GM23248 (cell line): ENCODE data around the gene KRTAP22-2. TPM values are rescaled to one million over a fixed set of nuclear protein-coding genes. Genes with fewer than 3 reads are reported as not detected.

ENCODE experiments used
- DNase-seq: peaks from one replicate; pipeline ENCODE4 v3.0.0-alpha.2; 2015
- H2AFZ ChIP-seq: fragments of 200-600 bp; sonication (generic); 2 replicates; pipeline ENCODE4 v1.6.1; 2016; ENCODE audit warnings: antibody characterized with exemption
- H3F3A ChIP-seq: fragments of 200-600 bp; sonication (generic); 2 replicates; pipeline ENCODE4 v1.6.1; 2016; ENCODE audit warnings: mild to moderate bottlenecking, antibody characterized with exemption, mixed run types; ENCODE audit not compliant: insufficient read depth
- H3K27ac ChIP-seq: fragments of 200-600 bp; sonication (generic); 2 replicates; pipeline ENCODE4 v1.5.1; 2016; ENCODE audit warnings: mild to moderate bottlenecking
- H3K27me3 ChIP-seq: fragments of 200-600 bp; sonication (generic); replicated peaks from 2 replicates; pipeline ENCODE4 v1.6.1; 2016; ENCODE audit warnings: mild to moderate bottlenecking; ENCODE audit not compliant: insufficient read depth
- H3K36me3 ChIP-seq: fragments of 200-600 bp; sonication (generic); 2 replicates; pipeline ENCODE4 v1.6.1; 2016; ENCODE audit warnings: low read depth, mild to moderate bottlenecking
- H3K4me1 ChIP-seq: fragments of 200-600 bp; sonication (generic); 2 replicates; pipeline ENCODE4 v1.6.1; 2016; ENCODE audit warnings: mild to moderate bottlenecking; ENCODE audit not compliant: insufficient read depth
- H3K4me2 ChIP-seq: fragments of 200-600 bp; sonication (generic); one replicate; pipeline ENCODE4 v1.6.1; 2016; ENCODE audit warnings: mild to moderate bottlenecking; ENCODE audit not compliant: unreplicated experiment
- H3K4me3 ChIP-seq: fragments of 200-600 bp; sonication (generic); 2 replicates; pipeline ENCODE4 v1.5.1; 2016; ENCODE audit warnings: mild to moderate bottlenecking
- H3K79me2 ChIP-seq: fragments of 200-600 bp; sonication (generic); 2 replicates; pipeline ENCODE4 v1.6.1; 2016; ENCODE audit warnings: mild to moderate bottlenecking; ENCODE audit not compliant: insufficient read depth
- H3K9ac ChIP-seq: fragments of 200-600 bp; sonication (generic); 2 replicates; pipeline ENCODE4 v1.6.1; 2016; ENCODE audit warnings: mild to moderate bottlenecking
- H3K9me2 ChIP-seq: fragments of 200-600 bp; sonication (generic); 2 replicates; pipeline ENCODE4 v1.6.1; 2016; ENCODE audit warnings: mixed run types, mild to moderate bottlenecking, moderate library complexity; ENCODE audit not compliant: insufficient read depth
- H3K9me3 ChIP-seq: fragments of 200-600 bp; sonication (generic); one replicate; pipeline ENCODE4 v1.6.1; 2017; ENCODE audit warnings: low read depth
- H4K20me1 ChIP-seq: fragments of 200-600 bp; sonication (generic); 2 replicates; pipeline ENCODE4 v1.6.0; 2016; ENCODE audit not compliant: insufficient read depth
- EZH2 ChIP-seq: fragments of 200-600 bp; sonication (generic); IDR thresholded peaks from 2 replicates; pipeline ENCODE4 v1.6.1; 2018; ENCODE audit warnings: antibody characterized with exemption, mild to moderate bottlenecking; ENCODE audit not compliant: insufficient read depth, poor library complexity, severe bottlenecking
- EZH2phosphoT487 ChIP-seq: fragments of 200-600 bp; sonication (generic); IDR thresholded peaks from 2 replicates; pipeline ENCODE4 v1.6.1; 2018; ENCODE audit warnings: antibody characterized with exemption, moderate library complexity, mild to moderate bottlenecking, low read depth; ENCODE audit not compliant: insufficient read depth
- WGBS, 2 experiments: methylation state at CpG; one replicate each; pipeline ENCODE4 v1.1.6; 2015 to 2017; ENCODE audit warnings: low lambda C conversion rate in 2 of 2, low coverage in 1 of 2; ENCODE audit errors: missing lambda C conversion rate in 2 of 2; 5-methylcytosine and 5-hydroxymethylcytosine counted together
- in situ Hi-C: fragments of 300-500 bp; cut with MboI; formaldehyde crosslinking; loops from 2 replicates; pipeline ENCODE4 v1.15.0; 2020
- polyA plus RNA-seq: library from polyadenylated mRNA; unstranded; fragments of >200 nt; fragmentation: Nextera tagmentation; extraction: Ambion mirVana; gene quantifications from 2 replicates; pipeline ENCODE4 v1.2.1, GENCODE V29; 2016
- total RNA-seq: library from RNA; depleted of rRNA; stranded (reverse); fragments of >200 nt; shearing (Covaris generic); gene quantifications from 2 replicates; pipeline ENCODE4 v1.2.3, GENCODE V29; 2014

Gene KRTAP22-2
- total and polyA plus RNA-seq, 2 experiments from 2014 or later, result not detected

GRCh38 chr21:30600787-30601186 is 10.6 kb upstream of the KRTAP22-2 start, which contains the start of gene KRTAP22-1:
TSS of gene KRTAP22-1 (plus strand) at chr21:30601087.
- no peak within 1 kb of the TSS for H3K4me3 ChIP-seq
- no peaks in the 10 kb centered on the region for H3K27me3 ChIP-seq
- DNase-seq, result no peak
- H2AFZ ChIP-seq, result no peak within 1 kb of the TSS
- no peak within 1 kb of the TSS for H3K27ac ChIP-seq
- no peaks in the 10 kb centered on the region for H3K4me1 ChIP-seq
- TF ChIP-seq EZH2phosphoT487, result no peak
- no peak for TF ChIP-seq EZH2
- no peak within 1 kb of the TSS for H3K9ac ChIP-seq
- in situ Hi-C loops, result no loop called here
- H4K20me1 ChIP-seq, result no peaks in the 10 kb centered on the region
- H3K36me3 ChIP-seq, result no peaks in the 10 kb centered on the region
- no peaks in the 10 kb centered on the region for H3K9me2 ChIP-seq
- H3K9me3 ChIP-seq, result peaks cover 4% of the 10 kb centered on the region
- H3K4me2 ChIP-seq, result no peak within 1 kb of the TSS
- 3 to 4% methylated on average over 1 of the region's 1 CpG for WGBS, 2 experiments
- no peaks in the 10 kb centered on the region for H3K79me2 ChIP-seq
- H3F3A ChIP-seq, result no peaks in the 10 kb centered on the region

- Histone ChIP-seq H3K27me3 (no peaks in the 10 kb centered on the region), H4K20me1 (no peaks in the 10 kb centered on the region), H3K79me2 (no peaks in the 10 kb centered on the region), H3K9me2 (no peaks in the 10 kb centered on the region), H3K4me3 (no peak within 1 kb of the TSS), H3K4me2 (no peak within 1 kb of the TSS), H3K36me3 (no peaks in the 10 kb centered on the region), H3F3A (no peaks in the 10 kb centered on the region), H3K9ac (no peak within 1 kb of the TSS), H2AFZ (no peak within 1 kb of the TSS), H3K4me1 (no peaks in the 10 kb centered on the region), H3K27ac (no peak within 1 kb of the TSS), H3K9me3 (peaks cover 4% of the 10 kb centered on the region)
- TF ChIP-seq EZH2 (no peak), EZH2phosphoT487 (no peak)
- WGBS, 2 experiments, result 62 to 78% methylated on average over 6 of the region's 6 CpGs
- no peak for DNase-seq
- in situ Hi-C loops, result no loop called here
These were observed 8.6 kb upstream of the KRTAP22-2 start, which contains the start of gene KRTAP6-2 for GRCh38 chr21:30598802-30599201. TSS of gene KRTAP6-2 (minus strand) at chr21:30598902. CDS start at chr21:30598874, 28 bp downstream.

- no peaks in the 10 kb centered on the region for H3K9me2 ChIP-seq
- H3K9ac ChIP-seq, result no peak within 1 kb of the TSS
- no peaks in the 10 kb centered on the region for H3K27me3 ChIP-seq
- H3K79me2 ChIP-seq, result no peaks in the 10 kb centered on the region
- in situ Hi-C loops, result no loop called here
- WGBS, 2 experiments, result 40 to 43% methylated on average over 4 of the region's 4 CpGs
- H3K4me1 ChIP-seq, result no peaks in the 10 kb centered on the region
- H3K4me2 ChIP-seq, result no peak within 1 kb of the TSS
- no peaks in the 10 kb centered on the region for H3F3A ChIP-seq
- H3K9me3 ChIP-seq, result no peaks in the 10 kb centered on the region
- DNase-seq, result no peak
- no peak within 1 kb of the TSS for H3K4me3 ChIP-seq
- TF ChIP-seq EZH2phosphoT487 (no peak), EZH2 (no peak)
- H3K27ac ChIP-seq, result no peak within 1 kb of the TSS
- no peaks in the 10 kb centered on the region for H3K36me3 ChIP-seq
- H2AFZ ChIP-seq, result no peak within 1 kb of the TSS
- H4K20me1 ChIP-seq, result no peaks in the 10 kb centered on the region
These were observed 1.9 kb upstream of the KRTAP22-2 start, which contains the start of gene KRTAP6-3 for GRCh38 chr21:30592140-30592539. TSS of gene KRTAP6-3 (plus strand) at chr21:30592440. CDS start at chr21:30592446, 6 bp downstream.

DNA sequence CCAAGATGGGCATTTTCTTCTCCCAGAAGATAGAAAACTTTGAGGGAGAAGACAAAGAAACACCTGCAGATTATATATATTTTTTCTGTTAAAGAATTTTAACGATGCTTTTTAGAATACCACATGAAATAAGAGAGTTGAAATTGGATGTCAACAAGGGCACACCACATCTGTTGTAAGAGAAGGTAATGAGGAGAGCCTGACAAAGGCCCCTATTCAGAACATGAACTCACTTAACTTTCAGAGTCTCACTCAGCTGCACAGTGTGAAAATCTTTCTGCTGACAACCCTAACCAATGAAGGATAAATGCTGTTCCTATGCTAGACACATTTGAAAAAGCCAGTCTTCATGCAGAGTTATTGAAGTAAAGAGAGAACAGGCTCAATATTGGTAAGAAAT is 7.3 kb downstream of the KRTAP22-2 start:
- no peaks in the 10 kb centered on the region for H3K4me1 ChIP-seq
- H3K4me2 ChIP-seq, result no peak overlapping the region
- H3K4me3 ChIP-seq, result no peak overlapping the region
- H4K20me1 ChIP-seq, result no peaks in the 10 kb centered on the region
- no peak overlapping the region for H3K27ac ChIP-seq
- no peak for DNase-seq
- H3K9me3 ChIP-seq, result no peaks in the 10 kb centered on the region
- H3K9me2 ChIP-seq, result no peaks in the 10 kb centered on the region
- H3K27me3 ChIP-seq, result no peaks in the 10 kb centered on the region
- WGBS, 2 experiments, result 6 to 24% methylated on average over 1 of the region's 1 CpG
- H2AFZ ChIP-seq, result no peak overlapping the region
- no peaks in the 10 kb centered on the region for H3F3A ChIP-seq
- no peak overlapping the region for H3K9ac ChIP-seq
- TF ChIP-seq EZH2phosphoT487 (no peak), EZH2 (no peak)
- H3K36me3 ChIP-seq, result no peaks in the 10 kb centered on the region
- in situ Hi-C loops, result no loop called here
- H3K79me2 ChIP-seq, result no peaks in the 10 kb centered on the region

DNA sequence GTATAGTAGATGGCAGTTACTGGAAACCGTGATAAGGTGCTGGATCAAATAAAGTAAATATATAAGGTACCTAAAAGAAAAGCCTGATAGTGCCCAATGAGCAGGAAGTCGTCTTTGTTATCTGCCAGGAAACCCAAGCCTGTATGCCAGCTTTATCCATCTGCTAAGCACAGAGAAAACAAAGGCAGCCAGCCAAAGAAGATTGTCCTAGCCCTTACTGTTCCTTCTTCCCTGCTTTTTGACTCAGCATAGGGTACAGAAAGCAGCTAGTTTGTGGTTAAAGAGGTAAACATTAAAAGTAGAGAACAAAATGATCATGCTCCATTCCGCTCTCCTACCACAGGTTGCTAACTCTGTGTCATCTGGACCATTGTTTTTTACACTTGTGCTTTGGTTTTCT is 10.1 kb downstream of the KRTAP22-2 start:
- in situ Hi-C loops, result no loop called here

More for the DNA sequence above, 10.1 kb downstream of the KRTAP22-2 start:
- Histone ChIP-seq H3K4me2 (no peak overlapping the region), H3K4me3 (no peak overlapping the region), H3K9me3 (no peaks in the 10 kb centered on the region), H2AFZ (no peak overlapping the region), H3K79me2 (no peaks in the 10 kb centered on the region), H3K9ac (no peak overlapping the region), H3K27ac (no peak overlapping the region), H3K27me3 (no peaks in the 10 kb centered on the region), H4K20me1 (no peaks in the 10 kb centered on the region), H3K36me3 (no peaks in the 10 kb centered on the region), H3K4me1 (no peaks in the 10 kb centered on the region), H3K9me2 (no peaks in the 10 kb centered on the region), H3F3A (no peaks in the 10 kb centered on the region)
- no peak for TF ChIP-seq EZH2phosphoT487
- TF ChIP-seq EZH2, result no peak
- no peak for DNase-seq
- 16 to 19% methylated on average over 3 of the region's 3 CpGs for WGBS, 2 experiments
